B cell (primary cell): Measurements from ENCODE around the gene METTL5.

Experiments
- EZH2 ChIP-seq: IDR thresholded peaks from 2 replicates; pipeline ENCODE4 v1.6.1; 2012; ENCODE audit warnings: borderline replicate concordance, low read depth, mild to moderate bottlenecking, moderate library complexity, low read length; ENCODE audit not compliant: insufficient read depth, poor library complexity, severe bottlenecking
- TF ChIP-seq, protein P1 (sequence below): fragments of 200-600 bp; IDR thresholded peaks from one replicate; pipeline ENCODE4 v1.8.0; 2022; ENCODE audit warnings: antibody characterized with exemption, mild to moderate bottlenecking

DNA sequence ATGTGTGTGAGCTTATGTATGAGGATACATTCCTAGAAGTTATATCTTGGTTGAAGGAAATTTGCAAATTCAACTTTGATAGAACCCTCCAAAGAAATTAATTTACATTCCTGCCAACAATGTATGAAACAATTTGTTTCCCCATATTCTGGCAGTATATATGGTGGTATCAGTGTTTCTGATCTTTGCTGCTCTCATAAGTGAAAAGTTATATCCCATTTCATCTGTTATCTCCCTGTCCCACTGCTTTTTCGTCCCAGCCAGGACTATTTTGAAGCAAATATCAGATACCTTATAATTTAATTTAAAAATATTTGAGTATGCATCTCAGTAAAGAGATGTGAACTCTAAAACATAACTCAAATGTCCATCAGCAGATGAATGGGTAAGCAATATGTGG is 9.7 kb upstream of the METTL5 start:
- TF ChIP-seq EZH2: no peak
- TF ChIP-seq, protein P1, sequence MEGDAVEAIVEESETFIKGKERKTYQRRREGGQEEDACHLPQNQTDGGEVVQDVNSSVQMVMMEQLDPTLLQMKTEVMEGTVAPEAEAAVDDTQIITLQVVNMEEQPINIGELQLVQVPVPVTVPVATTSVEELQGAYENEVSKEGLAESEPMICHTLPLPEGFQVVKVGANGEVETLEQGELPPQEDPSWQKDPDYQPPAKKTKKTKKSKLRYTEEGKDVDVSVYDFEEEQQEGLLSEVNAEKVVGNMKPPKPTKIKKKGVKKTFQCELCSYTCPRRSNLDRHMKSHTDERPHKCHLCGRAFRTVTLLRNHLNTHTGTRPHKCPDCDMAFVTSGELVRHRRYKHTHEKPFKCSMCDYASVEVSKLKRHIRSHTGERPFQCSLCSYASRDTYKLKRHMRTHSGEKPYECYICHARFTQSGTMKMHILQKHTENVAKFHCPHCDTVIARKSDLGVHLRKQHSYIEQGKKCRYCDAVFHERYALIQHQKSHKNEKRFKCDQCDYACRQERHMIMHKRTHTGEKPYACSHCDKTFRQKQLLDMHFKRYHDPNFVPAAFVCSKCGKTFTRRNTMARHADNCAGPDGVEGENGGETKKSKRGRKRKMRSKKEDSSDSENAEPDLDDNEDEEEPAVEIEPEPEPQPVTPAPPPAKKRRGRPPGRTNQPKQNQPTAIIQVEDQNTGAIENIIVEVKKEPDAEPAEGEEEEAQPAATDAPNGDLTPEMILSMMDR: no peak
